GM12878 (cell line): ENCODE results near the gene PXMP2. TPM values are rescaled to one million over a fixed set of nuclear protein-coding genes. Genes with fewer than 3 reads are reported as not detected.

ENCODE experiments used
- ATAC-seq: fragments of 200-7000 bp; cut with Tn5 transposase; 3 replicates; pipeline ENCODE4 v1.9.1; 2020; ENCODE audit warnings: mild to moderate bottlenecking, moderate library complexity
- BruUV-seq: library from RNA; stranded (reverse); fragments of 400-500 nt; replicated peaks from 2 replicates; lab custom pipeline; 2021; lab: Mats Ljungman, UMichigan
- CTCF ChIA-PET: fragments of 300-600 bp; sonication (Branson Sonifier 250); formaldehyde crosslinking; extraction: SDS; loops from one replicate; lab custom pipeline; 2021; ENCODE audit warnings: inconsistent platforms; lab: Yijun Ruan, JAX
- POLR2A ChIA-PET: fragments of 350-600 bp; formaldehyde crosslinking; extraction: SDS; loops from one replicate; lab custom pipeline; 2021; ENCODE audit warnings: inconsistent platforms; lab: Charles Lee
- RAD21 ChIA-PET: fragments of 300-600 bp; sonication (Branson Sonifier 250); formaldehyde crosslinking; loops from one replicate; lab custom pipeline; 2023; ENCODE audit warnings: antibody characterized with exemption; ENCODE audit not compliant: unreplicated experiment; lab: Charles Lee
- SMC1A ChIA-PET: fragments of 300-600 bp; sonication (Branson Sonifier 250); formaldehyde crosslinking; loops from one replicate; lab custom pipeline; 2023; ENCODE audit not compliant: unreplicated experiment, uncharacterized antibody; lab: Charles Lee
- DNase-seq: peaks from one replicate; pipeline ENCODE4 v3.0.0-alpha.2; 2011; ENCODE audit warnings: low read depth, low spot score
- FAIRE-seq: peaks from 3 replicates; lab custom pipeline; 2011; peaks lifted over from hg19 to GRCh38; lab: Jason Lieb, UNC
- H2AFZ ChIP-seq: 2 replicates; pipeline ENCODE4 v1.6.0; 2011; ENCODE audit warnings: low read depth, low read length, control low read depth; ENCODE audit not compliant: control insufficient read depth
- H3K27ac ChIP-seq: 2 replicates; pipeline ENCODE4 v1.5.1; 2011; ENCODE audit warnings: control low read depth; ENCODE audit not compliant: control insufficient read depth, insufficient read depth
- H3K27me3 ChIP-seq, 2 experiments: replicated peaks in 1 of 2; 2 replicates each; pipeline versions ENCODE4 v1.6.0 to v1.6.1; 2011; ENCODE audit warnings: low read length in 1 of 2; ENCODE audit not compliant: control insufficient read depth in 2 of 2, insufficient read depth in 2 of 2
- H3K36me3 ChIP-seq, 2 experiments: 2 replicates each; pipeline ENCODE4 v1.5.1; 2011; ENCODE audit warnings: low read length in 1 of 2; ENCODE audit not compliant: control insufficient read depth in 2 of 2, insufficient read depth in 2 of 2
- H3K4me1 ChIP-seq: 2 replicates; pipeline ENCODE4 v1.6.1; 2011; ENCODE audit warnings: mild to moderate bottlenecking, low read length, moderate library complexity, mixed read lengths; ENCODE audit not compliant: control insufficient read depth, insufficient read depth
- H3K4me2 ChIP-seq: 2 replicates; pipeline ENCODE4 v1.6.0; 2011; ENCODE audit warnings: control low read depth; ENCODE audit not compliant: control insufficient read depth, insufficient read depth
- H3K4me3 ChIP-seq: fragments of 200-600 bp; sonication (generic); 2 replicates; pipeline ENCODE4 v1.5.1; 2016
- H3K79me2 ChIP-seq: 2 replicates; pipeline ENCODE4 v1.6.0; 2011; ENCODE audit warnings: low read length; ENCODE audit not compliant: control insufficient read depth, insufficient read depth
- H3K9ac ChIP-seq: 2 replicates; pipeline ENCODE4 v1.8.0; 2011; ENCODE audit warnings: low read length, control low read depth, mixed read lengths; ENCODE audit not compliant: control insufficient read depth, insufficient read depth
- H3K9me3 ChIP-seq: replicated peaks from 3 replicates; pipeline ENCODE4 v1.5.1; 2011; ENCODE audit warnings: mild to moderate bottlenecking, low read length; ENCODE audit not compliant: control insufficient read depth, insufficient read depth
- H4K20me1 ChIP-seq: 2 replicates; pipeline ENCODE4 v1.6.0; 2011; ENCODE audit not compliant: control insufficient read depth, insufficient read depth
- GABPA ChIP-seq: IDR thresholded peaks from 2 replicates; pipeline ENCODE4 v1.6.1; 2014; ENCODE audit warnings: antibody characterized with exemption, low read depth, mild to moderate bottlenecking, inconsistent platforms
- GATAD2B ChIP-seq: fragments of 450-650 bp; conservative IDR thresholded peaks from 2 replicates; pipeline ENCODE4 v1.6.1; 2017; ENCODE audit warnings: low read depth, mild to moderate bottlenecking, moderate library complexity
- HCFC1 ChIP-seq: fragments of 150-350 bp; IDR thresholded peaks from 2 replicates; pipeline ENCODE4 v1.6.1; 2014; ENCODE audit warnings: low read length
- HDGF ChIP-seq: fragments of 450-650 bp; IDR thresholded peaks from 2 replicates; pipeline ENCODE4 v1.6.1; 2016; ENCODE audit warnings: antibody characterized with exemption
- KLF5 ChIP-seq: fragments of 450-650 bp; IDR thresholded peaks from 2 replicates; pipeline ENCODE4 v1.6.1; 2014; ENCODE audit warnings: mild to moderate bottlenecking; ENCODE audit not compliant: partially characterized antibody
- MXI1 ChIP-seq: fragments of 150-350 bp; IDR thresholded peaks from 2 replicates; pipeline ENCODE4 v1.6.1; 2011; ENCODE audit warnings: low read depth, mild to moderate bottlenecking, inconsistent platforms, low read length, improper control_type of control experiment
- NFIC ChIP-seq: IDR thresholded peaks from 2 replicates; pipeline ENCODE4 v1.6.1; 2012; ENCODE audit warnings: low read depth, mild to moderate bottlenecking, inconsistent platforms, low read length, moderate library complexity
- NFXL1 ChIP-seq: fragments of 450-650 bp; IDR thresholded peaks from 2 replicates; pipeline ENCODE4 v1.6.1; 2017; ENCODE audit warnings: antibody characterized with exemption, mild to moderate bottlenecking, borderline replicate concordance
- NR2C2 ChIP-seq: IDR thresholded peaks from 2 replicates; pipeline ENCODE4 v1.6.1; 2011; ENCODE audit warnings: borderline replicate concordance, low read depth; ENCODE audit not compliant: control insufficient read depth, insufficient read length
- POLR2AphosphoS2 ChIP-seq: IDR thresholded peaks from 2 replicates; pipeline ENCODE4 v1.6.1; 2011; ENCODE audit warnings: low read depth, mild to moderate bottlenecking, low read length, improper control_type of control experiment, moderate library complexity
- RBBP5 ChIP-seq: fragments of 200-600 bp; sonication (generic); conservative IDR thresholded peaks from 2 replicates; pipeline ENCODE4 v1.6.1; 2016
- RCOR1 ChIP-seq: conservative IDR thresholded peaks from 2 replicates; pipeline ENCODE4 v1.6.1; 2012; ENCODE audit warnings: low read depth, low read length, improper control_type of control experiment
- SIX5 ChIP-seq: IDR thresholded peaks from 2 replicates; pipeline ENCODE4 v1.6.1; 2011; ENCODE audit warnings: mild to moderate bottlenecking, low read depth, low read length, moderate library complexity; ENCODE audit not compliant: severe bottlenecking
- SMAD5 ChIP-seq: IDR thresholded peaks from 2 replicates; pipeline ENCODE4 v1.6.1; 2016; ENCODE audit warnings: antibody characterized with exemption, low read depth
- SMARCA5 ChIP-seq: fragments of 450-650 bp; IDR thresholded peaks from 2 replicates; pipeline ENCODE4 v1.6.1; 2017; ENCODE audit warnings: mild to moderate bottlenecking
- SREBF2 ChIP-seq: IDR thresholded peaks from 2 replicates; pipeline ENCODE4 v1.6.1; 2012; ENCODE audit warnings: mild to moderate bottlenecking, low read length
- TCF3 ChIP-seq: IDR thresholded peaks from 2 replicates; pipeline ENCODE4 v1.6.1; 2012; ENCODE audit warnings: low read depth, mild to moderate bottlenecking, low read length, borderline replicate concordance; ENCODE audit not compliant: insufficient read depth
- YY1 ChIP-seq: IDR thresholded peaks from 2 replicates; pipeline ENCODE4 v1.6.1; 2011; ENCODE audit warnings: low read depth, mild to moderate bottlenecking, low read length
- WGBS: methylation state at CpG from one replicate; pipeline ENCODE4 v1.1.6; 2016; ENCODE audit warnings: low lambda C conversion rate; ENCODE audit not compliant: insufficient replicate concordance, insufficient coverage; ENCODE audit errors: missing lambda C conversion rate; 5-methylcytosine and 5-hydroxymethylcytosine counted together
- in situ Hi-C: fragments of 300-500 bp; cut with MboI; formaldehyde crosslinking; loops from 9 replicates; pipeline ENCODE4 v1.14.3; 2018; ENCODE audit warnings: mixed read lengths
- intact Hi-C: fragments of 100-400 bp; cut with micrococcal nuclease; formaldehyde crosslinking; loops from one replicate; pipeline ENCODE4 v1.14.2; 2022; ENCODE audit not compliant: unreplicated experiment
- polyA plus RNA-seq, 11 experiments: library from polyadenylated mRNA; depleted of rRNA in 4 of 11; unstranded in 6 of 11; stranded (reverse) in 5 of 11; fragments of >200 nt; fragmentation: Nextera tagmentation in 4 of 11; fragmentation: Illumina TruSeq in 1 of 11; extraction: Ambion mirVana in 4 of 11; extraction: Trizol in 1 of 11; gene quantifications; 1 replicate in 1 of 11; 2 replicates in 10 of 11; pipeline versions ENCODE4 v1.2.1 to v1.2.3, GENCODE V29; 2011 to 2016; ENCODE audit warnings: inconsistent platforms in 2 of 11, missing spikeins in 2 of 11, low read depth in 1 of 11
- total RNA-seq, 4 experiments: library from RNA; depleted of rRNA in 3 of 4; stranded (reverse); fragments of >200 nt in 3 of 4; fragmentation: Illumina TruSeq in 1 of 4; extraction: Trizol in 1 of 4; gene quantifications; 2 replicates each; pipeline versions ENCODE4 v1.2.1 to v1.2.3, GENCODE V29; 2013 to 2021
- TF ChIP-seq, protein P1 (sequence below): fragments of 450-650 bp; IDR thresholded peaks from 2 replicates; pipeline ENCODE4 v1.6.1; 2016; ENCODE audit warnings: mild to moderate bottlenecking, moderate library complexity, borderline replicate concordance
- TF ChIP-seq, protein P2 (sequence below): fragments of 450-650 bp; IDR thresholded peaks from 2 replicates; pipeline ENCODE4 v1.6.1; 2016; ENCODE audit warnings: mild to moderate bottlenecking

Gene PXMP2
- total and polyA plus RNA-seq, 10 of the 15 experiments (the other 5 are each of a cell fraction or from before 2014, with no cell fraction given) = 4.0 to 97.8 (median 42.0) TPM

DNA sequence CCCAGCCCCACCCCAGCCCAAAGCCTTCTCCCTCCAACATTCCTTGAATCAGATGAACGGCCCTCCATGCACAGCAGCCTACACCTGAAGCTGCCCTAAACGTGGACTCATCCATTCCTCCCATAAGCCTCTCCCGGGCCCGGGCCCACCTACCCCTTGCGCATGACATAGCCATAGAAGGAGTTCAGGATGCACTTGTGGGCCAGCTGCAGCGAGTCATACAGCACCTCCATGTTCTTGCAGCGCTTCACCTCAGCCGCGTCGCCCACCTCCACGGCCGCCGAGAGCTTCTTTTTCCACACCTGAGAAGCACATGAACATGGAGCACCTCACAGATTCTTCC is 22.3 kb upstream of the PXMP2 start:
- no peak overlapping the region for H3K27ac ChIP-seq
- intact Hi-C loops (no loop called here), in situ Hi-C loops (no loop called here)
- FAIRE-seq (no peak), ATAC-seq (no peak), DNase-seq (no peak)
- no peaks in the 10 kb centered on the region for H4K20me1 ChIP-seq
- no peaks in the 10 kb centered on the region for H3K27me3 ChIP-seq
- H3K36me3 ChIP-seq = peaks cover 26 to 44% of the 10 kb centered on the region in 2 experiments
- TF ChIP-seq HCFC1 = no peak
- no peak for TF ChIP-seq HDGF
- no peak for TF ChIP-seq GATAD2B
- no peak for TF ChIP-seq RBBP5
- no peak for TF ChIP-seq RCOR1
- no peak for TF ChIP-seq NR2C2
- TF ChIP-seq, protein P1, sequence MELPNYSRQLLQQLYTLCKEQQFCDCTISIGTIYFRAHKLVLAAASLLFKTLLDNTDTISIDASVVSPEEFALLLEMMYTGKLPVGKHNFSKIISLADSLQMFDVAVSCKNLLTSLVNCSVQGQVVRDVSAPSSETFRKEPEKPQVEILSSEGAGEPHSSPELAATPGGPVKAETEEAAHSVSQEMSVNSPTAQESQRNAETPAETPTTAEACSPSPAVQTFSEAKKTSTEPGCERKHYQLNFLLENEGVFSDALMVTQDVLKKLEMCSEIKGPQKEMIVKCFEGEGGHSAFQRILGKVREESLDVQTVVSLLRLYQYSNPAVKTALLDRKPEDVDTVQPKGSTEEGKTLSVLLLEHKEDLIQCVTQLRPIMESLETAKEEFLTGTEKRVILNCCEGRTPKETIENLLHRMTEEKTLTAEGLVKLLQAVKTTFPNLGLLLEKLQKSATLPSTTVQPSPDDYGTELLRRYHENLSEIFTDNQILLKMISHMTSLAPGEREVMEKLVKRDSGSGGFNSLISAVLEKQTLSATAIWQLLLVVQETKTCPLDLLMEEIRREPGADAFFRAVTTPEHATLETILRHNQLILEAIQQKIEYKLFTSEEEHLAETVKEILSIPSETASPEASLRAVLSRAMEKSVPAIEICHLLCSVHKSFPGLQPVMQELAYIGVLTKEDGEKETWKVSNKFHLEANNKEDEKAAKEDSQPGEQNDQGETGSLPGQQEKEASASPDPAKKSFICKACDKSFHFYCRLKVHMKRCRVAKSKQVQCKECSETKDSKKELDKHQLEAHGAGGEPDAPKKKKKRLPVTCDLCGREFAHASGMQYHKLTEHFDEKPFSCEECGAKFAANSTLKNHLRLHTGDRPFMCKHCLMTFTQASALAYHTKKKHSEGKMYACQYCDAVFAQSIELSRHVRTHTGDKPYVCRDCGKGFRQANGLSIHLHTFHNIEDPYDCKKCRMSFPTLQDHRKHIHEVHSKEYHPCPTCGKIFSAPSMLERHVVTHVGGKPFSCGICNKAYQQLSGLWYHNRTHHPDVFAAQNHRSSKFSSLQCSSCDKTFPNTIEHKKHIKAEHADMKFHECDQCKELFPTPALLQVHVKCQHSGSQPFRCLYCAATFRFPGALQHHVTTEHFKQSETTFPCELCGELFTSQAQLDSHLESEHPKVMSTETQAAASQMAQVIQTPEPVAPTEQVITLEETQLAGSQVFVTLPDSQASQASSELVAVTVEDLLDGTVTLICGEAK = no peak
- no peak for TF ChIP-seq NFXL1
- TF ChIP-seq, protein P2, sequence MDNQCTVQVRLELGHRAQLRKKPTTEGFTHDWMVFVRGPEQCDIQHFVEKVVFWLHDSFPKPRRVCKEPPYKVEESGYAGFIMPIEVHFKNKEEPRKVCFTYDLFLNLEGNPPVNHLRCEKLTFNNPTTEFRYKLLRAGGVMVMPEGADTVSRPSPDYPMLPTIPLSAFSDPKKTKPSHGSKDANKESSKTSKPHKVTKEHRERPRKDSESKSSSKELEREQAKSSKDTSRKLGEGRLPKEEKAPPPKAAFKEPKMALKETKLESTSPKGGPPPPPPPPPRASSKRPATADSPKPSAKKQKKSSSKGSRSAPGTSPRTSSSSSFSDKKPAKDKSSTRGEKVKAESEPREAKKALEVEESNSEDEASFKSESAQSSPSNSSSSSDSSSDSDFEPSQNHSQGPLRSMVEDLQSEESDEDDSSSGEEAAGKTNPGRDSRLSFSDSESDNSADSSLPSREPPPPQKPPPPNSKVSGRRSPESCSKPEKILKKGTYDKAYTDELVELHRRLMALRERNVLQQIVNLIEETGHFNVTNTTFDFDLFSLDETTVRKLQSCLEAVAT = no peak
- no peak for TF ChIP-seq POLR2AphosphoS2
- no peak for TF ChIP-seq NFIC
- no peak for TF ChIP-seq MXI1
- TF ChIP-seq SMAD5 = no peak
- TF ChIP-seq TCF3 = no peak
- no peak for TF ChIP-seq YY1
- TF ChIP-seq SMARCA5 = no peak
- no peak for TF ChIP-seq GABPA
- TF ChIP-seq SREBF2 = no peak
- no peak for TF ChIP-seq SIX5
- no peak for TF ChIP-seq KLF5
- ChIA-PET RAD21 (no interaction called here), CTCF (no interaction called here), SMC1A (no interaction called here), POLR2A (no interaction called here)
- H3K9me3 ChIP-seq = no peaks in the 10 kb centered on the region
- 95% methylated on average over 13 of the region's 13 CpGs for WGBS
- H2AFZ ChIP-seq = no peak overlapping the region
- no peak overlapping the region for H3K4me2 ChIP-seq
- H3K9ac ChIP-seq = no peak overlapping the region
- H3K4me3 ChIP-seq = no peak overlapping the region
- no peaks in the 10 kb centered on the region for H3K79me2 ChIP-seq
- no TSS peak for BruUV-seq
- no peaks in the 10 kb centered on the region for H3K4me1 ChIP-seq
